ENCODE data around the gene SHFL. TPM values are rescaled to one million over a fixed set of nuclear protein-coding genes. Genes with fewer than 3 reads are reported as not detected.

SHFL gene
- 7.2 to 8.7 TPM (median 8.0 TPM) in 5 replicates for total RNA-seq (2022; extraction: Qiagen RNA extraction; ENCODE audit: low read depth)

GRCh38 chr19:10085641-10086590, at the start of gene SHFL:
Gene SHFL (plus strand): TSS chr19:10086317. CDS start chr19:10086428, 111 bp downstream.

DNA sequence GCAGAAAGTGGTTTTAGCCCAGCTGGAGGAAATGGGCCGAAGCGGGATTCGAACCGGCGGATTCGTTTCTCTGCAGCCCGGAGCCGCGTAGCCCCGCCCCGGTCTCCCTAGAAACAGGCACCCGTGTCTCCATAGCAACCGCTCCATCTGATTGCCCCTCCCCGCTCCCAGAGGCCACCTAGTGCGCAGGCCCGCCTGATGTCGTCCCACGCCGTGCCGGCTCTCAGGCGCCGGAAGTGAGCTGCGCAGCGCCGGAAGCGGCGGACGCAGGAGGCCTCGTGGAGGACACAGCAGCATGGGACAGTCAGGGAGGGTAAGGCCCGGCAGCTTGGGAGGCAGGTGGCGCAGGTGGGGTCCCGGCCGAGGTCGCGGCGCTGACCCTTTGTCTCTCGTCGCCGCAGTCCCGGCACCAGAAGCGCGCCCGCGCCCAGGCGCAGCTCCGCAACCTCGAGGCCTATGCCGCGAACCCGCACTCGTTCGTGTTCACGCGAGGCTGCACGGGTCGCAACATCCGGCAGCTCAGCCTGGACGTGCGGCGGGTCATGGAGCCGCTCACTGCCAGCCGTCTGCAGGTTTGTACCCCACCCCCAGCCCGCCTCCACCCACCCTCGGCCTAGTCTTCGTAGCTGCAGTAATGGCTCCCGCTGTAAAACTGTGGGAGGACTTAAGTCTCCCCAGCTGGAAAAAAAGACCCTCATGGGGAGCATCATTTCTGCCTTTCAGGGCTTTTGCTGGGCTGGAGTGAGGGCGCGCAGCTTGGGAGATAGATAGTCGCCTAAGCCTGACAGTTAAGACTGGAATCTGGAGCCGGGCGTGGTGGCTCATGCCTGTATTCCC, 20.2 kb downstream of the SHFL start, which contains the start of gene PPAN:
TSS of gene PPAN (plus strand) at position 263 of the 837 bp plus-strand sequence. CDS start at position 296, 33 bp downstream.

GRCh38 chr19:10111405-10111811, 25.3 kb downstream of the SHFL start, which contains the start of gene P2RY11:
Gene P2RY11 (plus strand): TSS chr19:10111693. CDS start chr19:10111722, 29 bp downstream.

Other genes with a start within 250 kb of the SHFL start
- 8.2 to 12.7 TPM (median 11.7 TPM) in 5 replicates for gene OLFM2, start 149.8 kb upstream of the SHFL start, total RNA-seq (2022; extraction: Qiagen RNA extraction; ENCODE audit: low read depth)
- gene COL5A3, start 75.8 kb upstream of the SHFL start, total RNA-seq (2022; extraction: Qiagen RNA extraction; ENCODE audit: low read depth) = 3.8 to 5.2 TPM (median 4.0 TPM) in 5 replicates
- gene RDH8, start 72.8 kb upstream of the SHFL start, total RNA-seq (2022; extraction: Qiagen RNA extraction; ENCODE audit: low read depth) = 0.28 to 0.82 TPM (median 0.45 TPM) in 5 replicates
- gene ANGPTL6, start 16.4 kb downstream of the SHFL start, total RNA-seq (2022; extraction: Qiagen RNA extraction; ENCODE audit: low read depth) = 0.07 to 0.27 TPM (median 0.08 TPM) in 5 replicates
- gene PPAN, start 20.0 kb downstream of the SHFL start, total RNA-seq (2022; extraction: Qiagen RNA extraction; ENCODE audit: low read depth) = 41.6 to 62.8 TPM (median 53.8 TPM) in 5 replicates
- gene P2RY11, start 25.4 kb downstream of the SHFL start, total RNA-seq (2022; extraction: Qiagen RNA extraction; ENCODE audit: low read depth) = 6.8 to 13.7 TPM (median 7.8 TPM) in 5 replicates
- 163 to 185 TPM (median 168 TPM) in 5 replicates for gene EIF3G, start 33.6 kb downstream of the SHFL start, total RNA-seq (2022; extraction: Qiagen RNA extraction; ENCODE audit: low read depth)
- gene DNMT1, start 108.6 kb downstream of the SHFL start, total RNA-seq (2022; extraction: Qiagen RNA extraction; ENCODE audit: low read depth) = 63.0 to 73.0 TPM (median 65.9 TPM) in 5 replicates
- gene S1PR2, start 145.0 kb downstream of the SHFL start, total RNA-seq (2022; extraction: Qiagen RNA extraction; ENCODE audit: low read depth) = 1.0 to 1.6 TPM (median 1.2 TPM) in 5 replicates
- gene MRPL4, start 165.9 kb downstream of the SHFL start, total RNA-seq (2022; extraction: Qiagen RNA extraction; ENCODE audit: low read depth) = 55.5 to 80.2 TPM (median 74.8 TPM) in 5 replicates
- gene ICAM1, start 184.8 kb downstream of the SHFL start, total RNA-seq (2022; extraction: Qiagen RNA extraction; ENCODE audit: low read depth) = 3.4 to 7.4 TPM (median 4.9 TPM) in 5 replicates
- gene ICAM4, start 200.6 kb downstream of the SHFL start, total RNA-seq (2022; extraction: Qiagen RNA extraction; ENCODE audit: low read depth) = 0.10 to 0.20 TPM in 2 of 5 replicates, not detected in the others
- 0.52 to 0.84 TPM (median 0.61 TPM) in 5 replicates for gene ICAM5, start 203.6 kb downstream of the SHFL start, total RNA-seq (2022; extraction: Qiagen RNA extraction; ENCODE audit: low read depth)
- 0.82 to 3.4 TPM (median 2.0 TPM) in 5 replicates for gene ZGLP1, start 223.5 kb downstream of the SHFL start, total RNA-seq (2022; extraction: Qiagen RNA extraction; ENCODE audit: low read depth)
- gene FDX2, start 229.7 kb downstream of the SHFL start, total RNA-seq (2022; extraction: Qiagen RNA extraction; ENCODE audit: low read depth) = 26.3 to 41.5 TPM (median 33.5 TPM) in 5 replicates
- gene RAVER1, start 247.2 kb downstream of the SHFL start, total RNA-seq (2022; extraction: Qiagen RNA extraction; ENCODE audit: low read depth) = 21.6 to 31.6 TPM (median 29.0 TPM) in 5 replicates

Data from A549 treated with CpdA at 1 μM for 4 hours (cell line).